ENCODE measurements around the gene TNFRSF1B.

The TNFRSF1B gene

GRCh38 chr1:12196641-12197482, 30.1 kb downstream of the TNFRSF1B start:
- no peak overlapping the region for H3K4me2 ChIP-seq (ENCODE audit: insufficient read depth, low read length)

GRCh38 chr1:12197483-12197880, 30.7 kb downstream of the TNFRSF1B start:
- H3K9ac ChIP-seq (ENCODE audit: low read depth, low read length) = no peak overlapping the region
- TF ChIP-seq CTCF (IDR thresholded peaks at IDR 0.05; ENCODE audit: borderline replicate concordance, extremely low read depth, low read length, poor library complexity, severe bottlenecking) (no peak), EZH2 (IDR thresholded peaks at IDR 0.05; ENCODE audit: borderline replicate concordance, low read depth, low read length, severe bottlenecking) (no peak)
- no peaks in the 10 kb centered on the region for H4K20me1 ChIP-seq (ENCODE audit: insufficient read depth, low read length)

More at GRCh38 chr1:12196641-12197482, 30.1 kb downstream of the TNFRSF1B start:
- no peak for TF ChIP-seq EZH2 (IDR thresholded peaks at IDR 0.05; ENCODE audit: borderline replicate concordance, low read depth, low read length, severe bottlenecking)
- TF ChIP-seq CTCF (IDR thresholded peaks at IDR 0.05; ENCODE audit: borderline replicate concordance, extremely low read depth, low read length, poor library complexity, severe bottlenecking) = no peak
- no peaks in the 10 kb centered on the region for H3K79me2 ChIP-seq (ENCODE audit: insufficient read depth, low read length)
- H3K4me3 ChIP-seq (ENCODE audit: low read depth in 1 of 2, low read length in 2 of 2) = no peak overlapping the region
- H3K9me3 ChIP-seq (ENCODE audit: insufficient read depth, low read length, severe bottlenecking) = no peaks in the 10 kb centered on the region
- no peaks in the 10 kb centered on the region for H3K4me1 ChIP-seq (ENCODE audit: insufficient read depth, low read length)
- ATAC-seq (ENCODE audit: insufficient read depth, low read depth) (no peak), DNase-seq (no peak)
- no peak overlapping the region for H3K27ac ChIP-seq (ENCODE audit: low read length)
- H3K9ac ChIP-seq (ENCODE audit: low read depth, low read length) = no peak overlapping the region
- no peaks in the 10 kb centered on the region for H4K20me1 ChIP-seq (ENCODE audit: insufficient read depth, low read length)
- H3K36me3 ChIP-seq (ENCODE audit: insufficient read depth, low read length) = no peaks in the 10 kb centered on the region
- no peaks in the 10 kb centered on the region for H3K27me3 ChIP-seq (ENCODE audit: insufficient read depth, low read length, poor library complexity)
- no peak overlapping the region for H2AFZ ChIP-seq (ENCODE audit: low read depth, low read length)

GRCh38 chr1:12200208-12200607, 33.4 kb downstream of the TNFRSF1B start:
- H2AFZ ChIP-seq (ENCODE audit: low read depth, low read length) = no peak overlapping the region
- no peak overlapping the region for H3K27ac ChIP-seq (ENCODE audit: low read length)

More at GRCh38 chr1:12197483-12197880, 30.7 kb downstream of the TNFRSF1B start:
- Histone ChIP-seq H3K79me2 (ENCODE audit: insufficient read depth, low read length) (no peaks in the 10 kb centered on the region), H3K4me1 (ENCODE audit: insufficient read depth, low read length) (no peaks in the 10 kb centered on the region), H3K27me3 (ENCODE audit: insufficient read depth, low read length, poor library complexity) (no peaks in the 10 kb centered on the region), H2AFZ (ENCODE audit: low read depth, low read length) (no peak overlapping the region), H3K36me3 (ENCODE audit: insufficient read depth, low read length) (no peaks in the 10 kb centered on the region), H3K27ac (ENCODE audit: low read length) (no peak overlapping the region), H3K9me3 (ENCODE audit: insufficient read depth, low read length, severe bottlenecking) (no peaks in the 10 kb centered on the region), H3K4me2 (ENCODE audit: insufficient read depth, low read length) (no peak overlapping the region), H3K4me3 (ENCODE audit: low read depth in 1 of 2, low read length in 2 of 2) (no peak overlapping the region)
- no peak for ATAC-seq (ENCODE audit: insufficient read depth, low read depth)
- DNase-seq = no peak

More at GRCh38 chr1:12200208-12200607, 33.4 kb downstream of the TNFRSF1B start:
- H3K9me3 ChIP-seq (ENCODE audit: insufficient read depth, low read length, severe bottlenecking) = no peaks in the 10 kb centered on the region
- H3K4me3 ChIP-seq (ENCODE audit: low read depth in 1 of 2, low read length in 2 of 2) = no peak overlapping the region
- H3K36me3 ChIP-seq (ENCODE audit: insufficient read depth, low read length) = no peaks in the 10 kb centered on the region
- no peaks in the 10 kb centered on the region for H3K27me3 ChIP-seq (ENCODE audit: insufficient read depth, low read length, poor library complexity)
- no peak overlapping the region for H3K4me2 ChIP-seq (ENCODE audit: insufficient read depth, low read length)
- H3K79me2 ChIP-seq (ENCODE audit: insufficient read depth, low read length) = no peaks in the 10 kb centered on the region
- TF ChIP-seq CTCF (IDR thresholded peaks at IDR 0.05; ENCODE audit: borderline replicate concordance, extremely low read depth, low read length, poor library complexity, severe bottlenecking) (no peak), EZH2 (IDR thresholded peaks at IDR 0.05; ENCODE audit: borderline replicate concordance, low read depth, low read length, severe bottlenecking) (no peak)
- ATAC-seq (ENCODE audit: insufficient read depth, low read depth) (no peak), DNase-seq (no peak)
- no peaks in the 10 kb centered on the region for H4K20me1 ChIP-seq (ENCODE audit: insufficient read depth, low read length)
- H3K9ac ChIP-seq (ENCODE audit: low read depth, low read length) = no peak overlapping the region
- no peaks in the 10 kb centered on the region for H3K4me1 ChIP-seq (ENCODE audit: insufficient read depth, low read length)

Measured in DND-41 (cell line).